Adrenal gland (tissue), 5 donors: Measurements from ENCODE around the gene MAL.

Source experiments
- CTCF ChIP-seq, 6 experiments: fragments of 450-650 bp in 4 of 6; fragments of 200-600 bp in 2 of 6; sonication (generic) in 1 of 6; IDR thresholded peaks; 1 replicate in 5 of 6; 2 replicates in 1 of 6; pipeline versions ENCODE4 v1.5.1 to v1.8.0; 2016 to 2021; ENCODE audit warnings: antibody characterized with exemption in 6 of 6, mild to moderate bottlenecking in 2 of 6, moderate library complexity in 1 of 6
- POLR2A ChIP-seq, 2 donors: fragments of 450-650 bp; IDR thresholded peaks; one replicate each; pipeline ENCODE4 v1.6.1; 2017; ENCODE audit warnings: antibody characterized with exemption in 2 of 2, mild to moderate bottlenecking in 2 of 2, moderate library complexity in 1 of 2
- donor health status: DM: no; HTN: no; CAD: no.

DNA sequence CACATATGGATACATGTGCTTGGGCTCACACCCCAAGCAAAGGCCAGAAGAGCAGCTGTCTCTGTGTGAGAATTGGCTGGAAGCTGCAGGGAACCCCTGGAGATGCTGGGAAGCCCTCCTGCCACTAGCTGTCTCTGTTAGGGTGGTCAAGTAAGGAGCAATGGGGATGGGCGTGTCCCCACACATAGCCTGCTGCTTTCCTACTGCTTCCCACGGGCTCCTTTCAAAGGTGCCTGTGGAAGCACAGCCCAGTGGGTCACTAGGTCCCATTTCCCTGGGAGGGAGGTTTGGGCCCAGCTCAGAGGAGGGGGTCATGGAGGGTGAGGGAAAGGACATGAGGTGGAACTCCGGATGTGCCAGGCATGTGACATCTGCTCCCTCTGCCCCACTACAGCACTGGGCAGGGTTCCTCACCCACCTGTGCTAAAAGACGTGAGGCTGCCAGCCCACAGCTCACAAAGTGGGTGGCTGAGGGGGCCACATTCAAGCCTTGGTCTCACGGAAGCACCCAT lies 24.4 kb upstream of the MAL start:
- TF ChIP-seq CTCF (IDR thresholded peaks at IDR 0.05) = no peak
- TF ChIP-seq POLR2A (IDR thresholded peaks at IDR 0.05) = no peak
